ENCODE data around the gene SRSF4. TPM values are rescaled to one million over a fixed set of nuclear protein-coding genes. Genes with fewer than 3 reads are reported as not detected.
"Not testable (repeated sequence)": the region's sequence is repeated elsewhere in the genome, so short reads cannot be mapped to it uniquely, and the experiment has no call there.

SRSF4 gene
- 81.5 and 143 TPM in 2 replicates for total RNA-seq (2014; rRNA removed; shearing (Covaris generic))

DNA sequence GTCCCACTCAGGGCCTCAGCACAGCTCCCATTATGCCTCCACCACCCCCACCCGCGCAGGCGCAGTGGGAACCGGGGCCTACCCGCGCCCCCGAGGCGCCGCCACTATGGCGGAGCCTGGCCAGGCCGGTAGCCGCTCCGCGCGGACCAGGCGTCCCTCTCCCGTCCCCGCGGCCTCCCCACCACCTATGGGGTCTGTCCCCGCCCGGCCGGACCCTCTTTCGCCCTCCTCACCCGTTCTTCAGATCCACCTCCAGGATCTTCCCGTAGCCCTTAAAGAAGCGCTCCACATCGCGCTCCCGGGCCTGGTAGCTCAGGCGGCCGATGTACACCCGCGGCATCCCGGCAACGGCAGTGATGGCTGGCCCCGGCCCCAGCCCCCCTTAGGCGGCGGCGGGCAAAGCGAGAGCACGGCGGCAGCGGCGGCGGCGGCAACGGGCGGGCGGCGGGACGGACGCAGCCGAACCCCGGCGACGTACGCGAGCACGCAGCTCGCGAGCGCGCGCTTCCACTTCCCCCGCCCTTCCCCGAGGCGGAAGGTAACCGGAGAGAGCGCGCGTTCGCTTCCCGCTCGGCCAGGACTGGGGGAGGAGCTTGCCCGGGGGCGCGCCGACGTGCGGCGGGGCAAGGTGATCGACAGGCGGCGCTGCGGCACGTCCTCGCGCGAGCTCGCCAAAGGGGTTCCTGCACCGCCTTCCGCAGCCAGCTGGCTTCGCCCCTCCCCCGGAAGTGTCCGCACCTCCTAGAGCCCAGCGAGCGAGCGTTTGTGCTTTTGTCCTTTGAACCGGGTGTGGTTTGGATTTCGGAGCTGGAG lies at the start of gene SRSF4:
SRSF4 (minus strand) TSS at position 488 of the 813 bp plus-strand sequence; CDS start at position 340, 148 bp downstream.
- peaks cover 30% of the 10 kb centered on the region for H3K4me1 ChIP-seq (replicated peaks)
- no peaks in the 10 kb centered on the region for H3K9me3 ChIP-seq (replicated peaks)
- H3K4me3 ChIP-seq: peak within 1 kb of the TSS; percentile 94
- peak; percentile 99 for DNase-seq (ENCODE audit: low read depth in 1 of 2, low spot score in 2 of 2)
- H3K27ac ChIP-seq: peak within 1 kb of the TSS; percentile 99
- H3K36me3 ChIP-seq: peaks cover 41% of the 10 kb centered on the region
- no peaks in the 10 kb centered on the region for H3K27me3 ChIP-seq (replicated peaks)

DNA sequence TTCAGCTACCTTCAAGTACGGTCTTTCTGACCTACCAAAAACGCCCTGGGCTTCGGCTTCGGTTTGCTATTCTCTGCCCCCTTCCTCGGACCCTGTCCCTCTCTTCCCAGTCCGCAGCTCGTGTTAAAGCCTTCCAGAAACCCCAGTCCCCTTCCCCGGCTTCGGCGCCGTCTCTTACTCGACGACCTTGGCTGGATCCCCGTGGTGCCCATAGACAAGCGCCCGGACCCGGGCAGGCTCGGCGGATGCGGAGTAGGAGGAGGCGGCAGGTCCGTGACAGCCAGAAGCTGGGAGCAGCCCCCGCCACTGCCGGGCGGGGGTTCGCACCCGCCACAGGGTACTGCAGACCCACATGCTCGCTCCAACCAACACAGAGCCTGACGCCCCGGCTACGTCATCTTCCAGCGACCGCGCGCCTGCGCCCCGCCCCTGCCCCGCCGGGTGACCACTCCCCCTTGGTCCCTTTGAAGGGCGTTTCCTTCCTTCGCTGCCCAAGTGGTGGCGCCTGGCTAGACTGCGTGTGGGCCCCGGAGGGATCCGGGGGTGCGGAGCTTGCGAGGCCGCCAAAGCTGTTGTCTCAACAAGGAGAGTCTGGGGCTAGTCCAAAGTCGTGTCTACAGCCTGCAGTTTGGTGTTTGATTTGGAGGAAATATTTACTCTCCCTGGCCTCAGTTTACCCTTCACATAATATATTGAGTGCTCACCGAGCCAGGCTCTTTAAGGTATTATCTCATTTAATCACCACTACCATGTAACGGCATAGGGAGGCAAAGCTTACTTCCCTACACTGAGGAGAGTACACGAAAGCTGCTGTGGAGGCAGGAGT lies 49.1 kb upstream of the SRSF4 start, which contains the start of gene MECR:
MECR (minus strand) TSS at position 382 of the 826 bp plus-strand sequence; CDS start at position 354, 28 bp downstream.
- H3K27me3 ChIP-seq (replicated peaks): 0 out of 2 replicates have a peak, but pooled peaks cover 3% of the 10 kb centered on the region
- H3K4me3 ChIP-seq: peak within 1 kb of the TSS; percentile 72
- H3K27ac ChIP-seq: peak within 1 kb of the TSS; percentile 40
- no peaks in the 10 kb centered on the region for H3K9me3 ChIP-seq (replicated peaks)
- peak; percentile 88 to 94 for DNase-seq (ENCODE audit: low read depth in 1 of 2, low spot score in 2 of 2)
- H3K36me3 ChIP-seq: 0 out of 2 replicates have a peak, but pooled peaks cover 6% of the 10 kb centered on the region
- H3K4me1 ChIP-seq (replicated peaks): peaks cover 13% of the 10 kb centered on the region

DNA sequence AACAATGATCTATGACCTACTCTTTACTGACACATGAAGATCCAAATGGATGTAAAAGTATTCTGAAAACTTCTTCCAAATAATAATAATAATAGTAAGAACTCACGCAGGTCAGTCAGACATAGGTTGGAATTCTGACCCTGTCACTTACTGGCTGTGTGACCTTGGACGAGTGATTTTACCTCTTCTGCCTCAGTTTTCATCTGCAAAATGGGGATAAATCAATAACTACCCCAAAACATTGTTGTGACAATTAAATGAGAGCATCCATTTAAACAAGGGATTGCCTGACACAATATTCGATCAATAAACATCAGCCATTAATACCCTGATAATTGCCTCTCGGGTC lies 48.5 kb upstream of the SRSF4 start:
- H3K36me3 ChIP-seq: 0 out of 2 replicates have a peak, but pooled peaks cover 6% of the 10 kb centered on the region
- no peak overlapping the region for H3K27ac ChIP-seq
- H3K27me3 ChIP-seq (replicated peaks): no peaks in the 10 kb centered on the region
- H3K9me3 ChIP-seq (replicated peaks): no peaks in the 10 kb centered on the region
- DNase-seq (ENCODE audit: low read depth in 1 of 2, low spot score in 2 of 2): no peak
- H3K4me3 ChIP-seq: peak overlapping the region; percentile 72
- H3K4me1 ChIP-seq (replicated peaks): peaks cover 13% of the 10 kb centered on the region

DNA sequence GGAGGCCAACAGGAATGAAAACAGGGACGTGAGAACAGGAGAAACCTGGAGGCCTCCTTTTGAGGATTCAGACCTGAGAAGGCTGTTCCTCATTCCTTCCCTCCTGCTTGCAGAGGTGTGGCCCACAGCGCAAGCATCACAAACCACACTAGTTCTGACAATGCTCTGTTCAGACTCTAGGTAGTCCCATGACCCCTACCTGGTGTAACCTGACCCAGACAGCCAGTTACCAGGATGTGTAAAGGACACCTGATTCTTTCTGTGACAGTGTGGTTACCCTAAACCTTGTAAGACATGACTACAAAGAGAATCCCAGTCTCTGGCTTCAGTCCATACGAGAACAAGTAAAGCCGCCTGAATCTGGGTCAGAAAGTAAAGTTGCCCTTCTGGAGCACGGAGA lies 45.8 kb upstream of the SRSF4 start:
- peaks cover 13% of the 10 kb centered on the region for H3K4me1 ChIP-seq (replicated peaks)
- H3K27me3 ChIP-seq (replicated peaks): no peaks in the 10 kb centered on the region
- H3K9me3 ChIP-seq (replicated peaks): no peaks in the 10 kb centered on the region
- H3K27ac ChIP-seq: no peak overlapping the region
- DNase-seq (ENCODE audit: low read depth in 1 of 2, low spot score in 2 of 2): no peak
- H3K4me3 ChIP-seq: no peak overlapping the region
- 0 out of 2 replicates have a peak, but pooled peaks cover 12% of the 10 kb centered on the region for H3K36me3 ChIP-seq

DNA sequence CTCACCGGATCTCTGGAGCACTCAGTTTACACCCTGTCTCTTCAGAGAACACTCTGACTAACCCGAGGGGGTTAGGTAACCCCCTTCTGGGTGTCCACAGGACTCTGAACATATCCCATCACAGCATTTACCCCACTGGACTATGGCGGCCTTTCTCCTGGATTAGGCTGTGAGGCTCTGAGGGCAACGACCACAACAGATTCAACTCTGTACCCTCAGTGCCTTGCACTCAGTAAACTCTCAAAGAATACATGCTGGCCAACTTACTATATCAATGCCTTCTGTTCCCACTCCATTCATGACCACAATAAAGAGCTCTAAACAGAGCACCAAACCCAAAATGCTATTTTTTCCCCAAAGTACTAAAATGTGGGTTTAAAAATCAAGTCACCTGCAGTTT lies 43.7 kb upstream of the SRSF4 start:
- H3K9me3 ChIP-seq (replicated peaks): no peaks in the 10 kb centered on the region
- no peak overlapping the region for H3K4me3 ChIP-seq
- H3K27me3 ChIP-seq (replicated peaks): no peaks in the 10 kb centered on the region
- no peak for DNase-seq (ENCODE audit: low read depth in 1 of 2, low spot score in 2 of 2)
- H3K27ac ChIP-seq: no peak overlapping the region
- H3K36me3 ChIP-seq: 0 out of 2 replicates have a peak, but pooled peaks cover 9% of the 10 kb centered on the region
- peaks cover 9% of the 10 kb centered on the region for H3K4me1 ChIP-seq (replicated peaks)

DNA sequence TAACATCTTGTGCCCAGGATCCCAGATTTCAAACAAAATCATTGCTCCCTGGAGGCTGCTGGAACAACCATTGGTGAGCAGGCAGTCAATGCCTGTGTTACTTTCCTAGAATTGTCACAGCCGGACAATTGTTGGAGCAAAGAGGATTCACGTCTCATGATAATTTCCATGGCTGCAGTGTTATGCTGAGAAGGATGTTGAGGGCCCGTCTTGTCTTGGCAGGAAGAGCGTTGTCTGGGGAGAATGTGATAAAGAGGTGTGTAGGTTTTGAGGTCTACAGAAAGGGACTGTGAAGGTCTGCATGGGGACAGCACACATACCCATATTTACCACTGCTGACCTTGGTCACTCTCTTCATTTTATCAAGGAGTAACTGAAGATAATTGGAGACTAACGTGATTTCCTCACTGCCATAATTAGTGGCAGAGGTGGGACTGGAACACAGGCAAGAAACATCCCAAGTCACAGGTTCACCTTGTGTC lies 42.7 kb upstream of the SRSF4 start:
- no peak overlapping the region for H3K4me3 ChIP-seq
- no peaks in the 10 kb centered on the region for H3K27me3 ChIP-seq (replicated peaks)
- DNase-seq (ENCODE audit: low read depth in 1 of 2, low spot score in 2 of 2): no peak
- peaks cover 1% of the 10 kb centered on the region; the same call in 1 of the 2 replicates for H3K4me1 ChIP-seq (replicated peaks)
- no peak overlapping the region for H3K27ac ChIP-seq
- H3K36me3 ChIP-seq: 0 out of 2 replicates have a peak, but pooled peaks cover 9% of the 10 kb centered on the region
- H3K9me3 ChIP-seq (replicated peaks): no peaks in the 10 kb centered on the region

DNA sequence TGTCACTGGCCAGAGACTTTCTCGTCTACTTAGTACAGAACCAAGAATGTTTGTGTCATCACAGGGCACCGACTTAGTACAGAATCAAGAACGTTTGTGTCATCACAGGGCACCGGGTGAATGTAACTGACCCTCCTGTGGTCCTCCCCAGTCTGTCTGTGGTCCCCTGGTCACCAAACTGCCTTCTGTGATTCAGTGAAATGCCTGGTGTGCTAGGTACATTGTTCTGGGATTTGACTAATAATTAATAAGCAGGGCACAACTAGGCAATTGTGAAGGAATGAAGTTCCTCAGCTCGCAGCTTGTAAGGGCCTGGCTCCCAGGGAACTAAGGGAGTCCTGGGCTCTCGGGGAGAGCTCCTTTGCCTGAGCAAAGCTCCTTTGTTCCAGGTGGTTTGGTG lies 41.8 kb upstream of the SRSF4 start:
- H3K9me3 ChIP-seq (replicated peaks): no peaks in the 10 kb centered on the region
- H3K27me3 ChIP-seq (replicated peaks): no peaks in the 10 kb centered on the region
- H3K36me3 ChIP-seq: 0 out of 2 replicates have a peak, but pooled peaks cover 9% of the 10 kb centered on the region
- DNase-seq (ENCODE audit: low read depth in 1 of 2, low spot score in 2 of 2): no peak
- H3K27ac ChIP-seq: no peak overlapping the region
- H3K4me1 ChIP-seq (replicated peaks): no peaks in the 10 kb centered on the region
- H3K4me3 ChIP-seq: no peak overlapping the region

DNA sequence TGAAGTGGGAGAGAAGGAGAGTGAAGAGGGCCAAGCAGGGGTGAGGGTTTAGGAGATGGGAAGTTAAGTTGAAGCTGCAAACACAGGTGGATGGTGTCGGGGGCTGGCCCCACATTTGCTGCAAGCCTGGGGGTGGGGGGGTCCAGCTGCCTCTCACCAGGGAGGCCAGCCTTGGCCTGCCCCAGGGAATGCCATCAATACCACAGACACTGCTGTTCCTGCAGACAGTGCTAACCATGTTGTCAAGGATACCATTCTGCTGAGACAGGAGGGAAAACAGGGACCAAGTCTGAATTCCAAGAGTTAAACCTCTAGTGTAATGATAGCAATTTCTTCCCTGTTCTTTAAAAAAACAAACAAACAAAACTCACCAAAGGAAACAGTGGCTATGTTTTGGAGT lies 41.0 kb upstream of the SRSF4 start:
- H3K4me3 ChIP-seq: no peak overlapping the region
- H3K27ac ChIP-seq: no peak overlapping the region
- no peaks in the 10 kb centered on the region for H3K9me3 ChIP-seq (replicated peaks)
- 0 out of 2 replicates have a peak, but pooled peaks cover 9% of the 10 kb centered on the region for H3K36me3 ChIP-seq
- no peaks in the 10 kb centered on the region for H3K27me3 ChIP-seq (replicated peaks)
- H3K4me1 ChIP-seq (replicated peaks): no peaks in the 10 kb centered on the region
- DNase-seq (ENCODE audit: low read depth in 1 of 2, low spot score in 2 of 2): no peak

DNA sequence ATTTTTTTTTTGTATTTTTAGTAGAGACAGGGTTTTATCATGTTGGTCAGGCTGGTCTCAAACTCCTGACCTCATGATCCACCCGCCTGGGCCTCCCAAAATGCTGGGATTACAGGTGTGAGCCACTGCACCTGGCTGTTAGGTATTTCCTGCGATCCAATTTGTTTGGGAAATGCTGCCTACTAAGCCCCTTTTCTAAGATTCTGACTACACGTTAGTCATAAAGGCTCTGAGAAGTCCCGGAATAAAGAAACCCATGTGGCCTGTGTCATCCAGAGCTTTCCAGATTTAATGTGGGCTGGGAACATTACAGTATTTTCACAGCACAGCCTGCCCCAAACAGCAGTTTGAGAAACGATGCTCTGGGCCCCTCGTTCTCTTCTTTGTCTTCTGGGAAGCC lies 40.6 kb upstream of the SRSF4 start:
- not testable (repeated sequence) for H3K4me3 ChIP-seq; H3K27me3 ChIP-seq (replicated peaks); H3K9me3 ChIP-seq (replicated peaks); H3K4me1 ChIP-seq (replicated peaks); H3K27ac ChIP-seq; DNase-seq (ENCODE audit: low read depth in 1 of 2, low spot score in 2 of 2); H3K36me3 ChIP-seq

DNA sequence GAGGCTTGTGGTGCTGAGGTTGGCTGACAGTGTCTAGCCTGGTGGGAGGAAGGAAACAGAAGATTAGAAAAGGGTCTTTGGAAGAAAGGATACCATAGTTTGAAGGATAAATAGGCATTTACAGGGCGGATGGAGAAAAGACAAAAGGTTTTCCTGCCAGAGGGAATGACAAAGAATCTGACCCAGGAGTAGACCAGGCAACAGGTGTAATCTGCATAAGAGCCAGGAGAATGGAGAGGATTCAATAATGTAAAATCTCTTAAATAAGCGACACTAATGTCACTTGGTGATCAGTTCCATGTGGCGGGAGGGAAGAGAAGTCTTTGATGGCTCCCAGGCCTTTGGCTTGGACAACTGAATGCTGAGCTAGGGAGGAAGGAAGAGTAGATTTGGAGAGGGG lies 39.6 kb upstream of the SRSF4 start:
- Histone ChIP-seq H3K27me3 (replicated peaks) (no peaks in the 10 kb centered on the region), H3K4me1 (replicated peaks) (no peaks in the 10 kb centered on the region), H3K27ac (no peak overlapping the region), H3K4me3 (no peak overlapping the region), H3K36me3 (peaks cover 9% of the 10 kb centered on the region; the same call in 1 of the 2 replicates), H3K9me3 (replicated peaks) (no peaks in the 10 kb centered on the region)
- no peak for DNase-seq (ENCODE audit: low read depth in 1 of 2, low spot score in 2 of 2)

DNA sequence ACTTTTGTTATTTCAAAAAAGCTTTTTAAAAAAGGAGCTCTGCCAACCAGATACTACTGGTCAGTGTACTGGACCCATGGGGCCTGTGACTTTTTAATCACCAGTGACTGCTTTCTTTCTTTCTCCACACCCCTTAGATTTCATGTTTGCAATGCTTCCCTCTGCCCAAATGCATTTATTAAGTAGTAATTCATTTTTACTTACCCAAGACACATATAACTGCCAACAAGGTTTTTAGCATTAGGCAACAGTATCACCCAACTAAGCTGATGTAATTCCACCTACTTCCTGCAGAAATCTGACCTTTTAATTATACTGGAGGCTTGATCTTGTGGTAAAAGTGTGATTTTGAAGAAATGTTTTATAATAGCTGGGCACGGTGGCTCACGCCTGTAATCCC lies 36.5 kb upstream of the SRSF4 start:
- Histone ChIP-seq H3K27me3 (replicated peaks) (no peaks in the 10 kb centered on the region), H3K4me1 (replicated peaks) (no peaks in the 10 kb centered on the region), H3K4me3 (no peak overlapping the region), H3K36me3 (peaks cover 27% of the 10 kb centered on the region), H3K9me3 (replicated peaks) (no peaks in the 10 kb centered on the region), H3K27ac (no peak overlapping the region)
- no peak for DNase-seq (ENCODE audit: low read depth in 1 of 2, low spot score in 2 of 2)

DNA sequence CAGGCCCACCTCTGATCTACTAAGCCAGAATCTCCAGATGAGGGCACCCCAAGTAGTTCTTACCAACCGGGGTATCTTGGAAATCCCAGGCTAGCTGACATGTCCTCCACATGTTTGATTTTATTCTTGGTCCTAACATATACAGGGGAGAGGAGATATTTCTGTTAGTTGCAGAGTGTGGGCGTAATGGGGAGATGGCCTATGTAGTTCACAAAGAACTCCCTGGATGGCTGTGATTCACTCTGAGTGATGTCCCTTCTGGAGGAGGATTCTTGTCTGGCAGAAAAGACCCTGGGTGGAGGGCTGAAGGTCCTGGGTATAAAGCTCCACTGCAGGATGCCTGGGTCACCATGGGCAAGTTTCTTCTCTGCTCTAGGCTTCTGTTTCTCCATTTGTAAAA lies 35.9 kb upstream of the SRSF4 start:
- Histone ChIP-seq H3K4me1 (replicated peaks) (no peaks in the 10 kb centered on the region), H3K4me3 (no peak overlapping the region), H3K27me3 (replicated peaks) (no peaks in the 10 kb centered on the region), H3K9me3 (replicated peaks) (no peaks in the 10 kb centered on the region), H3K27ac (no peak overlapping the region), H3K36me3 (peaks cover 32% of the 10 kb centered on the region)
- no peak for DNase-seq (ENCODE audit: low read depth in 1 of 2, low spot score in 2 of 2)

DNA sequence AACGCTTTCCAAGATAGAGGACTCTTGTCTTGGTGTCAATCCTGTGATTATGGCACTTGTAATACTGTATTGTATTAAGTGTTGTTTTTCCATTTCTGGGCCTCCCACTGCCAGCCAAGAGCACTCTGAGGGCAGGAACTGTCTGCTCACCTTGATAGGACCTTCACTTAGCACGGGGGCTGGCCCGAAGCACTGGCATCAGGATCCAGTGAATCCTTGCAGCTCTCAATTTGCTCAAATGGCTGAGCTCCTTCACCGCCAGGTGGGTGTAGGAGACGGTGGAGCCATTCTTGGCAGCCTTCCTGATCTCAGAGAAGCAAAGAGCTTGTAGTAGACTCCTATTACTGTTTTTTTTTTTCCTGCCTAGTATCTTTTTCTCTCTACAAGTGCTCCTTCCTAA lies 31.4 kb upstream of the SRSF4 start:
- H3K27ac ChIP-seq: no peak overlapping the region
- no peaks in the 10 kb centered on the region for H3K9me3 ChIP-seq (replicated peaks)
- no peak overlapping the region for H3K4me3 ChIP-seq
- DNase-seq (ENCODE audit: low read depth in 1 of 2, low spot score in 2 of 2): no peak
- peaks cover 47% of the 10 kb centered on the region for H3K36me3 ChIP-seq
- H3K4me1 ChIP-seq (replicated peaks): no peaks in the 10 kb centered on the region
- H3K27me3 ChIP-seq (replicated peaks): no peaks in the 10 kb centered on the region

All from SJSA1 (cell line).